WTC11 (cell line): ENCODE results near the gene DNAJB11. TPM values are rescaled to one million over a fixed set of nuclear protein-coding genes. Genes with fewer than 3 reads are reported as not detected.
A peak's percentile ranks its signal among the peaks of the same experiment; 100 is the strongest.

ENCODE experiments used
- ATAC-seq: fragments of 200-7000 bp; cut with Tn5 transposase; 2 replicates; pipeline ENCODE4 v1.10.0; 2021; ENCODE audit warnings: mild to moderate bottlenecking, moderate library complexity
- CTCF ChIA-PET: fragments of 300-600 bp; sonication (Branson Sonifier 250); formaldehyde crosslinking; loops from one replicate; lab custom pipeline; 2021; ENCODE audit warnings: antibody characterized with exemption; lab: Charles Lee
- POLR2A ChIA-PET: fragments of 350-600 bp; sonication (Branson Sonifier 250); formaldehyde crosslinking; loops from one replicate; lab custom pipeline; 2021; ENCODE audit warnings: antibody characterized with exemption; lab: Charles Lee
- DNase-seq: peaks from one replicate; pipeline ENCODE4 v3.0.0; 2021; ENCODE audit warnings: low spot score
- H3K27ac Mint-ChIP-seq: 2 replicates; pipeline ENCODE4 v1.8.0; 2021; ENCODE audit warnings: mixed read lengths
- H3K27me3 Mint-ChIP-seq: 2 replicates; pipeline ENCODE4 v1.8.0; 2021; ENCODE audit warnings: low read depth, mild to moderate bottlenecking, moderate library complexity, mixed read lengths
- H3K36me3 Mint-ChIP-seq: 2 replicates; pipeline ENCODE4 v1.8.0; 2021; ENCODE audit warnings: mixed read lengths
- H3K4me1 Mint-ChIP-seq: 2 replicates; pipeline ENCODE4 v1.8.0; 2022; ENCODE audit warnings: mixed read lengths
- H3K4me3 Mint-ChIP-seq: 2 replicates; pipeline ENCODE4 v1.8.0; 2021; ENCODE audit warnings: mild to moderate bottlenecking, moderate library complexity, mixed read lengths
- H3K9me3 Mint-ChIP-seq: 2 replicates; pipeline ENCODE4 v1.8.0; 2021; ENCODE audit warnings: mixed read lengths
- ATF1 ChIP-seq: sonication (generic); formaldehyde crosslinking; IDR thresholded peaks from 2 replicates; pipeline ENCODE4 v1.8.1; 2023; ENCODE audit warnings: mild to moderate bottlenecking, moderate library complexity, missing genetic modification reagents
- CBFB ChIP-seq: sonication (generic); formaldehyde crosslinking; IDR thresholded peaks from 2 replicates; pipeline ENCODE4 v1.8.1; 2022; ENCODE audit warnings: mild to moderate bottlenecking, low read depth, missing genetic modification reagents
- ELF4 ChIP-seq: sonication (generic); formaldehyde crosslinking; IDR thresholded peaks from 2 replicates; pipeline ENCODE4 v1.8.1; 2022; ENCODE audit warnings: low read depth, mild to moderate bottlenecking, moderate library complexity, missing genetic modification reagents
- GABPB1 ChIP-seq: sonication (generic); formaldehyde crosslinking; IDR thresholded peaks from 2 replicates; pipeline ENCODE4 v1.8.1; 2023; ENCODE audit warnings: mild to moderate bottlenecking, missing genetic modification reagents
- GTF2I ChIP-seq: fragments of 250-450 bp; sonication (Bioruptor Pico); conservative IDR thresholded peaks from 2 replicates; pipeline ENCODE4 v1.4.0; 2021; ENCODE audit warnings: mild to moderate bottlenecking
- RELA ChIP-seq: sonication (generic); formaldehyde crosslinking; IDR thresholded peaks from 2 replicates; pipeline ENCODE4 v1.8.1; 2022; ENCODE audit warnings: missing genetic modification reagents, mild to moderate bottlenecking, borderline replicate concordance
- TEAD4 ChIP-seq: sonication (generic); formaldehyde crosslinking; IDR thresholded peaks from 2 replicates; pipeline ENCODE4 v1.8.0; 2022; ENCODE audit warnings: mild to moderate bottlenecking, missing genetic modification reagents
- TP53 ChIP-seq: sonication (generic); formaldehyde crosslinking; IDR thresholded peaks from 2 replicates; pipeline ENCODE4 v1.8.1; 2023; ENCODE audit warnings: mild to moderate bottlenecking, missing genetic modification reagents
- ZMAT4 ChIP-seq: fragments of 250-450 bp; sonication (Bioruptor Pico); IDR thresholded peaks from 2 replicates; pipeline ENCODE4 v1.9.0; 2021; ENCODE audit warnings: mild to moderate bottlenecking
- ZNF219 ChIP-seq: sonication (generic); formaldehyde crosslinking; IDR thresholded peaks from 2 replicates; pipeline ENCODE4 v1.8.0; 2023; ENCODE audit warnings: missing genetic modification reagents, mild to moderate bottlenecking, borderline replicate concordance
- total RNA-seq: library from RNA; stranded (reverse); gene quantifications from 3 replicates; pipeline ENCODE4 v1.2.3, GENCODE V29; 2021
- TF ChIP-seq, protein P1 (sequence below): sonication (generic); formaldehyde crosslinking; IDR thresholded peaks from 2 replicates; pipeline ENCODE4 v1.8.1; 2023; ENCODE audit warnings: mild to moderate bottlenecking, missing genetic modification reagents
- TF ChIP-seq, protein P2 (sequence below): sonication (generic); formaldehyde crosslinking; IDR thresholded peaks from 2 replicates; pipeline ENCODE4 v1.8.0; 2022; ENCODE audit warnings: mild to moderate bottlenecking, missing genetic modification reagents
- TF ChIP-seq, protein P3 (sequence below): fragments of 250-450 bp; sonication (Bioruptor Pico); IDR thresholded peaks from 2 replicates; pipeline ENCODE4 v1.9.0; 2021; ENCODE audit warnings: mild to moderate bottlenecking
- TF ChIP-seq, protein P4 (sequence below): fragments of 250-450 bp; sonication (Bioruptor Pico); conservative IDR thresholded peaks from 2 replicates; pipeline ENCODE4 v1.9.0; 2021; ENCODE audit warnings: mild to moderate bottlenecking
- TF ChIP-seq, protein P5 (sequence below): sonication (generic); formaldehyde crosslinking; IDR thresholded peaks from 2 replicates; pipeline ENCODE4 v1.8.1; 2022; ENCODE audit warnings: mild to moderate bottlenecking, moderate library complexity, missing genetic modification reagents
- TF ChIP-seq, protein P6 (sequence below): sonication (generic); formaldehyde crosslinking; IDR thresholded peaks from 2 replicates; pipeline ENCODE4 v1.8.0; 2022; ENCODE audit warnings: mild to moderate bottlenecking, missing genetic modification reagents

Gene DNAJB11
- total RNA-seq, 1 experiment from 2014 or later, result 56.3 TPM

- ATAC-seq (no peak), DNase-seq (no peak)
- Mint-ChIP-seq H3K4me1 (peaks cover 12% of the 10 kb centered on the region), H3K36me3 (no peaks in the 10 kb centered on the region), H3K4me3 (no peak overlapping the region), H3K27ac (no peak overlapping the region), H3K9me3 (no peaks in the 10 kb centered on the region), H3K27me3 (peaks cover 25% of the 10 kb centered on the region)
- TF ChIP-seq, protein P1, sequence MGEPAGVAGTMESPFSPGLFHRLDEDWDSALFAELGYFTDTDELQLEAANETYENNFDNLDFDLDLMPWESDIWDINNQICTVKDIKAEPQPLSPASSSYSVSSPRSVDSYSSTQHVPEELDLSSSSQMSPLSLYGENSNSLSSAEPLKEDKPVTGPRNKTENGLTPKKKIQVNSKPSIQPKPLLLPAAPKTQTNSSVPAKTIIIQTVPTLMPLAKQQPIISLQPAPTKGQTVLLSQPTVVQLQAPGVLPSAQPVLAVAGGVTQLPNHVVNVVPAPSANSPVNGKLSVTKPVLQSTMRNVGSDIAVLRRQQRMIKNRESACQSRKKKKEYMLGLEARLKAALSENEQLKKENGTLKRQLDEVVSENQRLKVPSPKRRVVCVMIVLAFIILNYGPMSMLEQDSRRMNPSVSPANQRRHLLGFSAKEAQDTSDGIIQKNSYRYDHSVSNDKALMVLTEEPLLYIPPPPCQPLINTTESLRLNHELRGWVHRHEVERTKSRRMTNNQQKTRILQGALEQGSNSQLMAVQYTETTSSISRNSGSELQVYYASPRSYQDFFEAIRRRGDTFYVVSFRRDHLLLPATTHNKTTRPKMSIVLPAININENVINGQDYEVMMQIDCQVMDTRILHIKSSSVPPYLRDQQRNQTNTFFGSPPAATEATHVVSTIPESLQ (CRISPR knock-in tag), result no peak
- TF ChIP-seq ZNF219 (CRISPR knock-in tag) (no peak), ZMAT4 (CRISPR knock-in tag) (no peak), GTF2I (no peak), ELF4 (no peak), TEAD4 (CRISPR knock-in tag) (no peak), TP53 (CRISPR knock-in tag) (no peak), GABPB1 (CRISPR knock-in tag) (no peak), ATF1 (CRISPR knock-in tag) (no peak)
- TF ChIP-seq, protein P2, sequence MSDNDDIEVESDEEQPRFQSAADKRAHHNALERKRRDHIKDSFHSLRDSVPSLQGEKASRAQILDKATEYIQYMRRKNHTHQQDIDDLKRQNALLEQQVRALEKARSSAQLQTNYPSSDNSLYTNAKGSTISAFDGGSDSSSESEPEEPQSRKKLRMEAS (CRISPR knock-in tag), result no peak
- TF ChIP-seq, protein P3, sequence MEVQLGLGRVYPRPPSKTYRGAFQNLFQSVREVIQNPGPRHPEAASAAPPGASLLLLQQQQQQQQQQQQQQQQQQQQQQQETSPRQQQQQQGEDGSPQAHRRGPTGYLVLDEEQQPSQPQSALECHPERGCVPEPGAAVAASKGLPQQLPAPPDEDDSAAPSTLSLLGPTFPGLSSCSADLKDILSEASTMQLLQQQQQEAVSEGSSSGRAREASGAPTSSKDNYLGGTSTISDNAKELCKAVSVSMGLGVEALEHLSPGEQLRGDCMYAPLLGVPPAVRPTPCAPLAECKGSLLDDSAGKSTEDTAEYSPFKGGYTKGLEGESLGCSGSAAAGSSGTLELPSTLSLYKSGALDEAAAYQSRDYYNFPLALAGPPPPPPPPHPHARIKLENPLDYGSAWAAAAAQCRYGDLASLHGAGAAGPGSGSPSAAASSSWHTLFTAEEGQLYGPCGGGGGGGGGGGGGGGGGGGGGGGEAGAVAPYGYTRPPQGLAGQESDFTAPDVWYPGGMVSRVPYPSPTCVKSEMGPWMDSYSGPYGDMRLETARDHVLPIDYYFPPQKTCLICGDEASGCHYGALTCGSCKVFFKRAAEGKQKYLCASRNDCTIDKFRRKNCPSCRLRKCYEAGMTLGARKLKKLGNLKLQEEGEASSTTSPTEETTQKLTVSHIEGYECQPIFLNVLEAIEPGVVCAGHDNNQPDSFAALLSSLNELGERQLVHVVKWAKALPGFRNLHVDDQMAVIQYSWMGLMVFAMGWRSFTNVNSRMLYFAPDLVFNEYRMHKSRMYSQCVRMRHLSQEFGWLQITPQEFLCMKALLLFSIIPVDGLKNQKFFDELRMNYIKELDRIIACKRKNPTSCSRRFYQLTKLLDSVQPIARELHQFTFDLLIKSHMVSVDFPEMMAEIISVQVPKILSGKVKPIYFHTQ (CRISPR knock-in tag), result no peak
- TF ChIP-seq, protein P4, sequence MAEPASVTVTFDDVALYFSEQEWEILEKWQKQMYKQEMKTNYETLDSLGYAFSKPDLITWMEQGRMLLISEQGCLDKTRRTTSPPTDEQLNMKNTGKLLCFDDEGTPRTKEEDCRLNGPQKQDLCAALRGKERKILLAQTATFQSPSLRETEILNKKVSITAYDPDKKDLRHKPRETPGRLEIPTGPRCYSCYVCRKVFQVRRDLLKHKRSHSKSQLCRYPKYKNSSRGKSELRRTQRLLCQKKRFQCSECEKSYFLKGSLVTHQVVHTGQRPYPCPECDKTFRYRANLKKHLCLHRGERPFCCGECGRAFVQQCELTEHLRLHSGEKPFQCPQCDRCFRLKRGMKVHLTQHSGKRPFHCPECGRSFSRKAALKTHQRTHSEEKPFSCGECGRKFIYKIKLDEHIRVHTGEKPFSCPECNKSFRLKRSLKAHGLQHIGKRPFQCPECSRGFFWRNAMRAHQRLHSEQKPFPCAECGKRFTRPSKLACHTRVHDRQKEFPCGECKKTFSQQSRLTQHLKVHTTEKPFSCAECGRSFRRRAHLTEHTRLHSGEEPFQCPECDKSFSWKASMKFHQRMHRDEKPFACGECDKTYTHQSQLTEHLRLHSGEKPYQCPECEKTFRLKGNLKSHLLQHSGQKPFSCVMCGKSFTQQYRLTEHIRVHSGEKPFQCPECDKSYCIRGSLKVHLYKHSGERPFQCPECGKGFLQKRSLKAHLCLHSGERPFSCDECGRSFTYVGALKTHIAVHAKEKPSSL (CRISPR knock-in tag), result no peak
- TF ChIP-seq, protein P5, sequence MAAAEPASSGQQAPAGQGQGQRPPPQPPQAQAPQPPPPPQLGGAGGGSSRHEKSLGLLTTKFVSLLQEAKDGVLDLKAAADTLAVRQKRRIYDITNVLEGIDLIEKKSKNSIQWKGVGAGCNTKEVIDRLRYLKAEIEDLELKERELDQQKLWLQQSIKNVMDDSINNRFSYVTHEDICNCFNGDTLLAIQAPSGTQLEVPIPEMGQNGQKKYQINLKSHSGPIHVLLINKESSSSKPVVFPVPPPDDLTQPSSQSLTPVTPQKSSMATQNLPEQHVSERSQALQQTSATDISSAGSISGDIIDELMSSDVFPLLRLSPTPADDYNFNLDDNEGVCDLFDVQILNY (CRISPR knock-in tag), result no peak
- ChIA-PET POLR2A (no interaction called here), CTCF (no interaction called here)
These were observed 49.3 kb downstream of the DNAJB11 start for GRCh38 chr3:186619787-186620212.

DNA sequence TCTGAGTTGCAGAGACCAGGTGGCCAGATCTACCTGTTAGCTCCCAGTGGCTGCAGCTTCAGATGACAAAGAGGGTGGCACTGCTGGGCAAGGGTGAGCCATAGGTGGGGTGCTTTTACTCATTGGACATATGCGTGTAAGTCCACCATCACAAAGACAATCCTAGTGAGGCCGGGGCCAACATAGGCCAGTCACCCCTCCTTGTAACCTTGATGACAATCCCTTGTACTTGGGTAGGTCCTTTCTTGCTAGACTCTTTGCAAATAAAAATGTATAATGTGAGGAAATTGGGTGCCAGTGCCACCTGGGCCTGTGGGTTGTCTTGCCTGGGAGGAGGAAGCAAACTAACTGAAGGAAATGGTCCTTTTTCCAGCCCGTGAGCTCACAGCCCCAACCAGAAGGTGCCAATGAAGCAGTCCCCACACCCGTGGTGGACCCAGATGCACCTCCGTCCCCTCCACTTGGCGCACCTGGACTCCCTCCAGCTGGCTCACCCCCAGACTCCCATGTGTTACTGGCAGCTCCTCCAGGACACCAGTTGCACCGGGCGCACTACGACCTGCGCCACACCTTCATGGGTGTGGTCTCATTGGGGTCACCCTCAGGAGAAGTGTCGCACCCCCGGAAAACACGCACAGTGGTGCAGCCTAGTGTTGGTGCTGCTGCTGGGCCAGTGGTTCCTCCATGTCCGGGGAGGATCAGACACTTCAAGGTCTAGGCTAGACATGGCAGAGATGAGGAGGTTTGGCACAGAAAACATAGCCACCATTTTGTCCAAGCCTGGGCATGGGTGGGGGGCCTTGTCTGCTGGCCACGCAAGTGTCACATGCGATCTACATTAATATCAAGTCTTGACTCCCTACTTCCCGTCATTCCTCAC is 49.9 kb downstream of the DNAJB11 start:
- no peak for TF ChIP-seq CBFB (CRISPR knock-in tag)
- no peak for TF ChIP-seq RELA
- TF ChIP-seq, protein P6, sequence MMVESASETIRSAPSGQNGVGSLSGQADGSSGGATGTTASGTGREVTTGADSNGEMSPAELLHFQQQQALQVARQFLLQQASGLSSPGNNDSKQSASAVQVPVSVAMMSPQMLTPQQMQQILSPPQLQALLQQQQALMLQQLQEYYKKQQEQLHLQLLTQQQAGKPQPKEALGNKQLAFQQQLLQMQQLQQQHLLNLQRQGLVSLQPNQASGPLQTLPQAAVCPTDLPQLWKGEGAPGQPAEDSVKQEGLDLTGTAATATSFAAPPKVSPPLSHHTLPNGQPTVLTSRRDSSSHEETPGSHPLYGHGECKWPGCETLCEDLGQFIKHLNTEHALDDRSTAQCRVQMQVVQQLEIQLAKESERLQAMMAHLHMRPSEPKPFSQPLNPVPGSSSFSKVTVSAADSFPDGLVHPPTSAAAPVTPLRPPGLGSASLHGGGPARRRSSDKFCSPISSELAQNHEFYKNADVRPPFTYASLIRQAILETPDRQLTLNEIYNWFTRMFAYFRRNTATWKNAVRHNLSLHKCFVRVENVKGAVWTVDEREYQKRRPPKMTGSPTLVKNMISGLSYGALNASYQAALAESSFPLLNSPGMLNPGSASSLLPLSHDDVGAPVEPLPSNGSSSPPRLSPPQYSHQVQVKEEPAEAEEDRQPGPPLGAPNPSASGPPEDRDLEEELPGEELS (CRISPR knock-in tag), result no peak
- TF ChIP-seq GABPB1 (CRISPR knock-in tag), result peak; percentile 8; the same call in 1 of the 2 replicates
- POLR2A ChIA-PET, result no interaction called here
- no peak overlapping the region for H3K4me3 Mint-ChIP-seq
- no peaks in the 10 kb centered on the region for H3K9me3 Mint-ChIP-seq
- no peaks in the 10 kb centered on the region for H3K36me3 Mint-ChIP-seq
- CTCF ChIA-PET, result no interaction called here
- DNase-seq (no peak), ATAC-seq (no peak)
- H3K4me1 Mint-ChIP-seq, result peaks cover 8% of the 10 kb centered on the region
- no peak overlapping the region for H3K27ac Mint-ChIP-seq
- H3K27me3 Mint-ChIP-seq, result peaks cover 22% of the 10 kb centered on the region
